Progenitor cell of endocrine pancreas (in vitro differentiated cells): ENCODE results near the gene PPARA. TPM values are rescaled to one million over a fixed set of nuclear protein-coding genes. Genes with fewer than 3 reads are reported as not detected.

Experiments used
- DNase-seq: peaks from one replicate; pipeline ENCODE4 v3.0.0; 2021; ENCODE audit warnings: low spot score; ENCODE audit not compliant: unreplicated experiment
- H3K27ac Mint-ChIP-seq: 2 replicates; pipeline ENCODE4 v1.8.0; 2021; ENCODE audit warnings: mild to moderate bottlenecking, moderate library complexity, mixed read lengths
- H3K27me3 Mint-ChIP-seq: 2 replicates; pipeline ENCODE4 v1.8.0; 2021; ENCODE audit warnings: mixed read lengths
- H3K36me3 Mint-ChIP-seq: 2 replicates; pipeline ENCODE4 v1.8.0; 2022; ENCODE audit warnings: mixed read lengths; ENCODE audit not compliant: insufficient read depth
- H3K4me1 Mint-ChIP-seq: 2 replicates; pipeline ENCODE4 v1.8.0; 2021; ENCODE audit warnings: low read depth, mixed read lengths
- H3K4me3 Mint-ChIP-seq: 2 replicates; pipeline ENCODE4 v1.8.0; 2021; ENCODE audit warnings: low read depth, mild to moderate bottlenecking, moderate library complexity, mixed read lengths
- H3K9me3 Mint-ChIP-seq: 2 replicates; pipeline ENCODE4 v1.8.0; 2021; ENCODE audit warnings: low read depth, mixed read lengths
- CTCF ChIP-seq: fragments of 200-600 bp; sonication (generic); IDR thresholded peaks from one replicate; pipeline ENCODE4 v1.5.0; 2021; ENCODE audit warnings: antibody characterized with exemption, mild to moderate bottlenecking; ENCODE audit not compliant: unreplicated experiment
- long read RNA-seq: library from polyadenylated mRNA; unstranded; transcript quantifications from one replicate; pipeline ENCODE4 v2.0.0, GENCODE V29; 2020
- total RNA-seq: library from RNA; stranded (reverse); gene quantifications from 2 replicates; pipeline ENCODE4 v1.2.1, GENCODE V29; 2021

Gene PPARA
- 33.5 and 33.6 TPM in 2 replicates for total RNA-seq
- long read RNA-seq, full-length matches to known transcripts, result 3 of 32 reads
- long read RNA-seq, partial matches to known transcripts, result 0 of 32 reads
- long read RNA-seq, other reads (novel, unspliced or antisense), result 29 of 32 reads

GRCh38 chr22:46150034-46150654 is at the start of gene PPARA:
Gene PPARA, plus strand, starts transcription at chr22:46150526. Its CDS starts 47,858 bp downstream, at chr22:46198384.
- peak within 1 kb of the TSS; percentile 82 for H3K4me3 Mint-ChIP-seq
- peaks cover 9% of the 10 kb centered on the region for H3K4me1 Mint-ChIP-seq
- H3K9me3 Mint-ChIP-seq, result no peaks in the 10 kb centered on the region
- peak; percentile 73 for DNase-seq
- H3K36me3 Mint-ChIP-seq, result peaks cover 5% of the 10 kb centered on the region
- H3K27me3 Mint-ChIP-seq, result peaks cover 38% of the 10 kb centered on the region
- TF ChIP-seq CTCF, result no peak
- peak within 1 kb of the TSS; percentile 84 for H3K27ac Mint-ChIP-seq

GRCh38 chr22:46102159-46102558 is 48.2 kb upstream of the PPARA start:
- DNase-seq, result no peak
- no peak for TF ChIP-seq CTCF
- Mint-ChIP-seq H3K4me1 (peaks cover 3% of the 10 kb centered on the region), H3K4me3 (no peak overlapping the region), H3K27me3 (peaks cover 18% of the 10 kb centered on the region), H3K27ac (no peak overlapping the region), H3K9me3 (no peaks in the 10 kb centered on the region), H3K36me3 (no peaks in the 10 kb centered on the region)

- no peak overlapping the region for H3K27ac Mint-ChIP-seq
- peaks cover 16% of the 10 kb centered on the region for H3K27me3 Mint-ChIP-seq
- peaks cover 3% of the 10 kb centered on the region for H3K4me1 Mint-ChIP-seq
- DNase-seq, result no peak
- no peaks in the 10 kb centered on the region for H3K9me3 Mint-ChIP-seq
- no peak overlapping the region for H3K4me3 Mint-ChIP-seq
- no peaks in the 10 kb centered on the region for H3K36me3 Mint-ChIP-seq
- no peak for TF ChIP-seq CTCF
Observed at GRCh38 chr22:46102752-46103151, 47.6 kb upstream of the PPARA start.

GRCh38 chr22:46103181-46103580 is 47.1 kb upstream of the PPARA start:
- Mint-ChIP-seq H3K36me3 (no peaks in the 10 kb centered on the region), H3K27ac (peak overlapping the region; percentile 3), H3K4me1 (peaks cover 3% of the 10 kb centered on the region), H3K4me3 (no peak overlapping the region), H3K27me3 (peaks cover 16% of the 10 kb centered on the region), H3K9me3 (no peaks in the 10 kb centered on the region)
- TF ChIP-seq CTCF, result no peak
- DNase-seq, result no peak

- Mint-ChIP-seq H3K9me3 (no peaks in the 10 kb centered on the region), H3K36me3 (no peaks in the 10 kb centered on the region), H3K4me3 (no peak overlapping the region), H3K27me3 (peaks cover 13% of the 10 kb centered on the region), H3K27ac (no peak overlapping the region), H3K4me1 (peaks cover 3% of the 10 kb centered on the region)
- DNase-seq, result no peak
- no peak for TF ChIP-seq CTCF
Observed at GRCh38 chr22:46103664-46104063, 46.7 kb upstream of the PPARA start.
